Colonic mucosa (tissue), 4 donors: Measurements from ENCODE around the gene CTDP1. TPM values are rescaled to one million over a fixed set of nuclear protein-coding genes. Genes with fewer than 3 reads are reported as not detected.
"Not testable (repeated sequence)": the region's sequence is repeated elsewhere in the genome, so short reads cannot be mapped to it uniquely, and the experiment has no call there.

Experiments used
- DNase-seq: peaks from one replicate; pipeline ENCODE4 v3.0.0-alpha.2; 2020
- H3K27ac ChIP-seq: fragments of 200-600 bp; one replicate; pipeline ENCODE4 v1.8.0; 2021
- H3K27me3 ChIP-seq: fragments of 200-600 bp; one replicate; pipeline ENCODE4 v1.8.0; 2021
- H3K36me3 ChIP-seq: fragments of 200-600 bp; one replicate; pipeline ENCODE4 v1.8.0; 2021
- H3K4me1 ChIP-seq: fragments of 200-600 bp; one replicate; pipeline ENCODE4 v1.8.0; 2021; ENCODE audit warnings: mild to moderate bottlenecking
- H3K4me3 ChIP-seq: fragments of 200-600 bp; one replicate; pipeline ENCODE4 v1.8.0; 2021
- H3K9ac ChIP-seq, 2 donors: one replicate each; pipeline ENCODE4 v1.7.0; 2013; ENCODE audit warnings: control low read depth in 2 of 2, low read depth in 2 of 2, low read length in 2 of 2
- H3K9me3 ChIP-seq: fragments of 200-600 bp; one replicate; pipeline ENCODE4 v1.8.0; 2021
- intact Hi-C: fragments of 100-400 bp; cut with DNase I; formaldehyde crosslinking; loops from one replicate; pipeline ENCODE4 v1.14.1; 2022
- total RNA-seq, 2 donors: library from RNA; stranded (reverse); fragmentation: NEBNext Ultra II Directional in 1 of 2; extraction: Animal tissue kit (Norgen Biotek cat#: 25700) in 1 of 2; gene quantifications; one replicate each; pipeline ENCODE4 v1.2.1, GENCODE V29; 2021
- TF ChIP-seq, protein P1 (sequence below): fragments of 200-600 bp; IDR thresholded peaks from one replicate; pipeline ENCODE4 v1.8.0; 2022; ENCODE audit warnings: antibody characterized with exemption, mild to moderate bottlenecking
- donor health status: healthy.
- donor health status: DM: no; HTN: no; CAD: no.
- donor health status: DM: no; HTN: no; CAD: no.

Gene CTDP1
- total RNA-seq, 2 donors from 2014 or later = 34.7 to 36.9 TPM

DNA sequence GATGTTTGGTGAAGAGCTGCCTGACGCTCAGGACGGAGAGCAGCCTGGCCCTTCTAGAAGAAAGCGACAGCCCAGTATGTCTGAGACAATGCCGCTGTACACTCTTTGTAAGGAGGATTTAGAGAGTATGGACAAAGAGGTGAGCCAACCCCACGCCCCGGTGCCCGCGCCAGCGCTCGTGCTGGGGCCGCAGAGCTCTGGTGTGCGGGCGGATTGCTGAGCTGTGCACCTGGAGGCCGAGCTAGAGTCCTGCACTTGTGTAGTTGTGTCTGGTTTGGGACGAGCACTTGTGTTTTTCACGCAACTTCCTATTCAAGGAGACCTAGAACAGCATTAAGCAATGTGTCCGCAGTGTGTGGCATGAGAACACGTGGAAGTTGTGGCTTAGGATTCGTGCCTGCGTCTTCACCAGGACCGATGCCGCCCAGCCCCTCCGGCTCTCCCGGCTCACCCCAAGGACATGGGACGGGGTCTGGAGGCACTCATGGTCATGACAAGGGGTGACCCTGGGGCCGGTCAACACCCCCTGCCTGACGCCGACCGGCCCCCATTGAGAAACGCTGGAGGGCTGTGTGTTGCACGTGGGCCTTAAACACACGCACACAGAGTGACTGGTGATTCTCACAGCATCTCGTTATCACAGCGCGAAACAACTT lies 49.5 kb downstream of the CTDP1 start:
- no peaks in the 10 kb centered on the region for H3K9me3 ChIP-seq
- peaks cover 19% of the 10 kb centered on the region for H3K36me3 ChIP-seq

DNA sequence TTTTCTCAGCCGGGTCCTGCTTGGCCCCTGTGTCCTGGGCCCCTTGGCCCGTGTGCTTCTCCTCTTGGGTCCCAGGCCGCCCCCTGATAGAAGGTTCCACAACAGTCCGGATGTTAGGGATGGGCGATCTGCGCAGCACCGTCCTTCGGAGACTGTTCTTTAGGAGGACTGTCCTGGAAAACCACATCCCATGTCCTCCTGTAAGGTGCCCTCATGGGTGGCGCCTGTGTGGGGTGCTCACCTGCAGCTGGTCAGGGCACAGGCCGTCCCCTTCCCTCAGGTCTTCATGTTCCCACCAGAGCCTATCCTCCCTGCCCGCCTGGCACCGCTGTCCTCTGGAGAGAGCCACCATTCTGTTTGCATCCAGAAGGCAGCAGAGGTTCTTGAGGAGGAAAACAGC lies 50.0 kb downstream of the CTDP1 start:
- intact Hi-C loops = no loop called here
- H3K4me3 ChIP-seq = no peak overlapping the region
- TF ChIP-seq, protein P1, sequence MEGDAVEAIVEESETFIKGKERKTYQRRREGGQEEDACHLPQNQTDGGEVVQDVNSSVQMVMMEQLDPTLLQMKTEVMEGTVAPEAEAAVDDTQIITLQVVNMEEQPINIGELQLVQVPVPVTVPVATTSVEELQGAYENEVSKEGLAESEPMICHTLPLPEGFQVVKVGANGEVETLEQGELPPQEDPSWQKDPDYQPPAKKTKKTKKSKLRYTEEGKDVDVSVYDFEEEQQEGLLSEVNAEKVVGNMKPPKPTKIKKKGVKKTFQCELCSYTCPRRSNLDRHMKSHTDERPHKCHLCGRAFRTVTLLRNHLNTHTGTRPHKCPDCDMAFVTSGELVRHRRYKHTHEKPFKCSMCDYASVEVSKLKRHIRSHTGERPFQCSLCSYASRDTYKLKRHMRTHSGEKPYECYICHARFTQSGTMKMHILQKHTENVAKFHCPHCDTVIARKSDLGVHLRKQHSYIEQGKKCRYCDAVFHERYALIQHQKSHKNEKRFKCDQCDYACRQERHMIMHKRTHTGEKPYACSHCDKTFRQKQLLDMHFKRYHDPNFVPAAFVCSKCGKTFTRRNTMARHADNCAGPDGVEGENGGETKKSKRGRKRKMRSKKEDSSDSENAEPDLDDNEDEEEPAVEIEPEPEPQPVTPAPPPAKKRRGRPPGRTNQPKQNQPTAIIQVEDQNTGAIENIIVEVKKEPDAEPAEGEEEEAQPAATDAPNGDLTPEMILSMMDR = no peak
- H3K9ac ChIP-seq = no peak overlapping the region
- H3K27ac ChIP-seq = no peak overlapping the region
- H3K36me3 ChIP-seq = peaks cover 19% of the 10 kb centered on the region
- no peak for DNase-seq
- no peaks in the 10 kb centered on the region for H3K9me3 ChIP-seq
- no peaks in the 10 kb centered on the region for H3K4me1 ChIP-seq
- H3K27me3 ChIP-seq = no peaks in the 10 kb centered on the region

More for the DNA sequence above, 49.5 kb downstream of the CTDP1 start:
- Histone ChIP-seq H3K27ac (no peak overlapping the region), H3K4me3 (no peak overlapping the region), H3K9ac (no peak overlapping the region), H3K27me3 (no peaks in the 10 kb centered on the region), H3K4me1 (no peaks in the 10 kb centered on the region)
- TF ChIP-seq, protein P1 = no peak
- intact Hi-C loops = no loop called here
- DNase-seq = no peak

DNA sequence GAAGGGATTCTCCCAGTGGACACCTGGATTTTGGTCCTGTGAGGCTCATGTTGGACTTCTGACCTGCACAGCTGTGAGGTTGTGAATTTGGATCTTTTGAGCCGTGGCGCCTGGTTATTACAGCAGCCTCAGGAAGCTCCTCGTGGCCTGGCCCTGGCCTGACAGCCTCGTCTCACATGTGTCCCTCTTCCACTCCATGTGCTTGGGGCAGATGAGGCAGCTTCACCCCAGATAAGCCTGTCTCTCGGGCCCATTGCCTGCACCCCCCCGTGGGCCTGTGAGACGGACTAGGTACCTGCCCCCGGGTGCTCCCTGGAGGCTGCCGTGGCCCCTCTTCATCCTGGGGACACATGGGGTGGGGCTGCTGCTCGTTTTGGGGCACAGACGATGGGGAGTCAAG lies 51.2 kb downstream of the CTDP1 start:
- no peaks in the 10 kb centered on the region for H3K4me1 ChIP-seq
- no peak overlapping the region for H3K9ac ChIP-seq
- TF ChIP-seq, protein P1 = no peak
- no peak overlapping the region for H3K4me3 ChIP-seq
- intact Hi-C loops = no loop called here
- no peaks in the 10 kb centered on the region for H3K9me3 ChIP-seq
- peaks cover 19% of the 10 kb centered on the region for H3K36me3 ChIP-seq
- no peaks in the 10 kb centered on the region for H3K27me3 ChIP-seq
- DNase-seq = no peak
- H3K27ac ChIP-seq = no peak overlapping the region

DNA sequence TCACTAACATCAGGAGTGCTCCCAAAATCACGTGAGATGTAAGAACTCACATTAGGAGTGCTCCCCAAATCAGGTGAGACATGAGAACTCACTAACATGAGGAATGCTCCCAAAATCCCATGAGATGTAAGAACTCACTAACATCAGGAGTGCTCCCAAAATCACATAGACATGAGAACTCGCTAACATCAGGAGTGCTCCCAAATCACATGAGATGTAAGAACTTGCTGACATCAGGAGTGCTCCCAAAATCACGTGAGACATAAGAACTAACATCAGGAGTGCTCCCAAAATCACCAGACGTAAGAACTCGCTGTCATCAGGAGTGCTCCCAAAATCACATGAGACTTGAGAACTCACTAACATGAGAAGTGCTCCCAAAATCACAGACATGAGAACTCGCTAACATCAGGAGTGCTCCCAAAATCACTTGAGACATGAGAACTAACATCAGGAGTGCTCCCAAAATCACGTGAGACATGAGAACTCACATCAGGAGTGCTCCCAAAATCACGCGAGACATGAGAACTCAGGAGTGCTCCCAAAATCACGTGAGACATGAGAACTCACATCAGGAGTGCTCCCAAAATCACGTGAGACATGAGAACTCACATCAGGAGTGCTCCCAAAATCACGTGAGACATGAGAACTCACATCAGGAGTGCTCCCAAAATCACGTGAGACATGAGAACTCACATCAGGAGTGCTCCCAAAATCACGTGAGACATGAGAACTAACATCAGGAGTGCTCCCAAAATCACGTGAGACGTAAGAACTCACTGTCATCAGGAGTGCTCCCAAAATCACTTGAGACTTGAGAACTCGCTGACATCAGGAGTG lies 52.5 kb downstream of the CTDP1 start:
- H3K4me3 ChIP-seq, intact Hi-C loops: not testable (repeated sequence)

DNA sequence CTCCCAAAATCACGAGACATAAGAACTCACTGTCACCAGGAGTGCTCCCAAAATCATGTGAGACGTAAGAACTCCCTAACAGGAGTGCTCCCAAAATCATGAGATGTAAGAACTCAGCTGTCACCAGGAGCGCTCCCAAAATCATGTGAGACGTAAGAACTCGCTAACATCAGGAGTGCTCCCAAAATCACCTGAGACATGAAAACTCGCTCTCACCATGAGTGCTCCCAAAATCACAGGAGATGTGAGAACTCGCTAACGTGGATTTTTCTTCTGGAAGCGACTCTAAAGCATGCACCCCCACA lies 53.1 kb downstream of the CTDP1 start:
- H3K36me3 ChIP-seq = peaks cover 19% of the 10 kb centered on the region
- DNase-seq = no peak

More for the DNA sequence above, 52.5 kb downstream of the CTDP1 start:
- peaks cover 19% of the 10 kb centered on the region for H3K36me3 ChIP-seq
- not testable (repeated sequence) for DNase-seq, H3K9me3 ChIP-seq, H3K9ac ChIP-seq, H3K27me3 ChIP-seq, H3K4me1 ChIP-seq, H3K27ac ChIP-seq

More for the DNA sequence above, 53.1 kb downstream of the CTDP1 start:
- intact Hi-C loops = no loop called here
- Histone ChIP-seq H3K27me3 (no peaks in the 10 kb centered on the region), H3K27ac (no peak overlapping the region), H3K4me1 (no peaks in the 10 kb centered on the region), H3K9me3 (no peaks in the 10 kb centered on the region), H3K9ac (no peak overlapping the region), H3K4me3 (no peak overlapping the region)
- TF ChIP-seq, protein P1 = no peak
